Mesenchymal stem cell (in vitro differentiated cells and primary cell): ENCODE data around the gene ATP6AP2.

Experiments used
- DNase-seq: peaks from one replicate; pipeline ENCODE4 v3.0.0-alpha.2; 2013
- H2AFZ ChIP-seq: one replicate; pipeline ENCODE4 v1.6.1; 2013; ENCODE audit warnings: low read depth, mild to moderate bottlenecking, control low read depth, inconsistent platforms, low read length, moderate library complexity
- H2AK5ac ChIP-seq: 2 replicates; pipeline ENCODE4 v1.6.1; 2013; ENCODE audit warnings: low read length, moderate library complexity, mild to moderate bottlenecking, inconsistent platforms; ENCODE audit not compliant: severe bottlenecking
- H2BK120ac ChIP-seq: one replicate; pipeline ENCODE4 v1.6.1; 2013; ENCODE audit warnings: low read depth, mild to moderate bottlenecking, inconsistent platforms, low read length, moderate library complexity
- H2BK12ac ChIP-seq, 2 experiments: one replicate each; pipeline ENCODE4 v1.6.1; 2013; ENCODE audit warnings: inconsistent platforms in 2 of 2, low read length in 2 of 2, mild to moderate bottlenecking in 2 of 2, moderate library complexity in 2 of 2, control low read depth in 1 of 2
- H2BK15ac ChIP-seq: one replicate; pipeline ENCODE4 v1.6.1; 2013; ENCODE audit warnings: mild to moderate bottlenecking, low read depth, inconsistent platforms; ENCODE audit not compliant: poor library complexity, severe bottlenecking
- H2BK5ac ChIP-seq: 2 replicates; pipeline ENCODE4 v1.6.1; 2013; ENCODE audit warnings: low read depth, mild to moderate bottlenecking, low read length, control low read depth, inconsistent platforms; ENCODE audit not compliant: poor library complexity, severe bottlenecking
- H3K14ac ChIP-seq, 2 experiments: one replicate each; pipeline ENCODE4 v1.6.1; 2013; ENCODE audit warnings: inconsistent platforms in 2 of 2, low read length in 2 of 2, control low read depth in 1 of 2, mild to moderate bottlenecking in 1 of 2, moderate library complexity in 1 of 2
- H3K18ac ChIP-seq, 2 experiments: one replicate each; pipeline ENCODE4 v1.6.1; 2013; ENCODE audit warnings: inconsistent platforms in 2 of 2, low read length in 2 of 2, control low read depth in 1 of 2, low read depth in 1 of 2, mild to moderate bottlenecking in 1 of 2
- H3K23ac ChIP-seq, 2 experiments: one replicate each; pipeline ENCODE4 v1.6.1; 2013; ENCODE audit warnings: inconsistent platforms in 2 of 2, low read length in 2 of 2, mild to moderate bottlenecking in 2 of 2, moderate library complexity in 2 of 2, control low read depth in 1 of 2
- H3K27ac ChIP-seq: 2 replicates; pipeline ENCODE4 v1.5.1; 2013; ENCODE audit warnings: mild to moderate bottlenecking, moderate library complexity, low read length, control low read depth, inconsistent platforms; ENCODE audit not compliant: poor library complexity, severe bottlenecking
- H3K27me3 ChIP-seq, 2 experiments: 2 replicates each; pipeline versions ENCODE4 v1.6.1 to v1.7.0; 2013; ENCODE audit warnings: low read length in 2 of 2, mild to moderate bottlenecking in 2 of 2, moderate library complexity in 2 of 2, control low read depth in 1 of 2, inconsistent platforms in 1 of 2; ENCODE audit not compliant: control insufficient read depth in 1 of 2, insufficient read depth in 1 of 2
- H3K36me3 ChIP-seq, 2 experiments: 2 replicates each; pipeline versions ENCODE4 v1.6.1 to v1.7.0; 2013; ENCODE audit warnings: low read length in 2 of 2, control low read depth in 1 of 2, inconsistent platforms in 1 of 2, low read depth in 1 of 2, mild to moderate bottlenecking in 1 of 2; ENCODE audit not compliant: insufficient read depth in 2 of 2, control insufficient read depth in 1 of 2
- H3K4ac ChIP-seq, 2 experiments: one replicate each; pipeline ENCODE4 v1.6.1; 2013; ENCODE audit warnings: inconsistent platforms in 2 of 2, low read length in 2 of 2, mild to moderate bottlenecking in 2 of 2, moderate library complexity in 2 of 2, control low read depth in 1 of 2, low read depth in 1 of 2
- H3K4me1 ChIP-seq: 2 replicates; pipeline ENCODE4 v1.6.1; 2013; ENCODE audit warnings: low read depth, low read length, control low read depth; ENCODE audit not compliant: control insufficient read depth, insufficient read depth
- H3K4me2 ChIP-seq: 2 replicates; pipeline ENCODE4 v1.6.1; 2013; ENCODE audit warnings: low read length, mild to moderate bottlenecking, inconsistent platforms; ENCODE audit not compliant: poor library complexity, severe bottlenecking
- H3K4me3 ChIP-seq, 2 experiments: 2 replicates each; pipeline versions ENCODE4 v1.5.1 to v1.7.0; 2013; ENCODE audit warnings: low read length in 2 of 2, mild to moderate bottlenecking in 2 of 2, control low read depth in 1 of 2, low read depth in 1 of 2; ENCODE audit not compliant: insufficient read depth in 1 of 2
- H3K79me1 ChIP-seq: replicated peaks from 2 replicates; pipeline ENCODE4 v1.6.1; 2013; ENCODE audit warnings: mild to moderate bottlenecking, control low read depth, low read length, inconsistent platforms; ENCODE audit not compliant: poor library complexity, severe bottlenecking
- H3K9ac ChIP-seq: 2 replicates; pipeline ENCODE4 v1.7.0; 2013; ENCODE audit warnings: mild to moderate bottlenecking, low read length, moderate library complexity
- H3K9me3 ChIP-seq: 2 replicates; pipeline ENCODE4 v1.7.0; 2013; ENCODE audit warnings: mild to moderate bottlenecking, low read length; ENCODE audit not compliant: control insufficient read depth
- H4K8ac ChIP-seq: one replicate; pipeline ENCODE4 v1.6.1; 2013; ENCODE audit warnings: inconsistent platforms, mild to moderate bottlenecking, low read length, moderate library complexity
- H4K91ac ChIP-seq: one replicate; pipeline ENCODE4 v1.6.1; 2013; ENCODE audit warnings: mild to moderate bottlenecking, low read length, inconsistent platforms
- WGBS: methylation state at CpG from one replicate; pipeline ENCODE4 v1.1.7; 2013; ENCODE audit warnings: mixed read lengths; 5-methylcytosine and 5-hydroxymethylcytosine counted together

ATP6AP2 gene

GRCh38 chrX:40612511-40612910, 31.7 kb downstream of the ATP6AP2 start:
- H2AK5ac ChIP-seq = no peak overlapping the region
- no peak overlapping the region for H2BK120ac ChIP-seq
- no peak overlapping the region for H2BK15ac ChIP-seq
- no peak overlapping the region for H3K4ac ChIP-seq
- no peak overlapping the region for H4K8ac ChIP-seq
- peaks cover 0 to 38% of the 10 kb centered on the region in 2 experiments for H3K27me3 ChIP-seq
- no peak overlapping the region for H3K4me2 ChIP-seq
- no peak overlapping the region for H3K23ac ChIP-seq
- H3K9ac ChIP-seq = no peak overlapping the region
- DNase-seq = no peak
- no peaks in the 10 kb centered on the region for H3K9me3 ChIP-seq
- H2BK12ac ChIP-seq = no peak overlapping the region
- 92% methylated on average over 2 of the region's 4 CpGs for WGBS
- H3K27ac ChIP-seq = no peak overlapping the region
- H2BK5ac ChIP-seq = no peak overlapping the region
- no peak overlapping the region for H2AFZ ChIP-seq
- H3K4me3 ChIP-seq = no peak overlapping the region
- no peak overlapping the region for H3K14ac ChIP-seq
- H4K91ac ChIP-seq = no peak overlapping the region
- no peaks in the 10 kb centered on the region for H3K79me1 ChIP-seq
- H3K4me1 ChIP-seq = no peaks in the 10 kb centered on the region
- no peaks in the 10 kb centered on the region for H3K36me3 ChIP-seq
- H3K18ac ChIP-seq = no peak overlapping the region

- H3K23ac ChIP-seq = no peak overlapping the region
- no peak overlapping the region for H2BK120ac ChIP-seq
- no peak overlapping the region for H2BK15ac ChIP-seq
- H2BK12ac ChIP-seq = no peak overlapping the region
- no peak overlapping the region for H4K8ac ChIP-seq
- no peaks in the 10 kb centered on the region for H3K36me3 ChIP-seq
- H3K27ac ChIP-seq = no peak overlapping the region
- H3K4me3 ChIP-seq = no peak overlapping the region
- no peak overlapping the region for H3K14ac ChIP-seq
- H3K9ac ChIP-seq = no peak overlapping the region
- H3K18ac ChIP-seq = no peak overlapping the region
- DNase-seq = no peak
- peaks cover 0 to 32% of the 10 kb centered on the region in 2 experiments for H3K27me3 ChIP-seq
- H3K9me3 ChIP-seq = no peaks in the 10 kb centered on the region
- no peak overlapping the region for H3K4ac ChIP-seq
- no peak overlapping the region for H2AK5ac ChIP-seq
- no peak overlapping the region for H2BK5ac ChIP-seq
- WGBS = 75% methylated on average over 4 of the region's 9 CpGs
- H3K79me1 ChIP-seq = no peaks in the 10 kb centered on the region
- H2AFZ ChIP-seq = no peak overlapping the region
- no peak overlapping the region for H3K4me2 ChIP-seq
- H4K91ac ChIP-seq = no peak overlapping the region
- no peaks in the 10 kb centered on the region for H3K4me1 ChIP-seq
Observed at GRCh38 chrX:40615976-40616375, 35.2 kb downstream of the ATP6AP2 start.

- Histone ChIP-seq H4K91ac (no peak overlapping the region), H2BK15ac (no peak overlapping the region), H3K14ac (no peak overlapping the region), H3K4ac (no peak overlapping the region), H2AK5ac (no peak overlapping the region), H4K8ac (no peak overlapping the region), H3K9ac (no peak overlapping the region), H2BK12ac (no peak overlapping the region), H3K9me3 (no peaks in the 10 kb centered on the region), H3K23ac (no peak overlapping the region), H3K27me3 (peaks cover 0 to 36% of the 10 kb centered on the region in 2 experiments), H3K79me1 (no peaks in the 10 kb centered on the region), H3K18ac (no peak overlapping the region), H2BK120ac (no peak overlapping the region), H3K36me3 (no peaks in the 10 kb centered on the region), H2BK5ac (no peak overlapping the region), H3K4me3 (no peak overlapping the region), H3K4me2 (no peak overlapping the region), H3K4me1 (no peaks in the 10 kb centered on the region), H2AFZ (no peak overlapping the region), H3K27ac (no peak overlapping the region)
- WGBS = 91% methylated on average over 6 of the region's 7 CpGs
- no peak for DNase-seq
Observed at GRCh38 chrX:40617566-40617965, 36.8 kb downstream of the ATP6AP2 start.

- Histone ChIP-seq H2AK5ac (no peak overlapping the region), H3K27me3 (peaks cover 0 to 54% of the 10 kb centered on the region in 2 experiments), H3K36me3 (peaks cover 3 to 4% of the 10 kb centered on the region in 2 experiments), H3K18ac (no peak overlapping the region), H4K91ac (no peak overlapping the region), H2BK5ac (no peak overlapping the region), H3K23ac (no peak overlapping the region), H2BK12ac (no peak overlapping the region), H3K79me1 (no peaks in the 10 kb centered on the region), H3K4ac (no peak overlapping the region), H3K4me3 (no peak overlapping the region), H3K9ac (no peak overlapping the region), H2BK15ac (no peak overlapping the region), H3K9me3 (peaks cover 3% of the 10 kb centered on the region), H3K14ac (no peak overlapping the region), H3K4me1 (no peaks in the 10 kb centered on the region), H3K27ac (no peak overlapping the region), H3K4me2 (no peak overlapping the region), H4K8ac (no peak overlapping the region), H2AFZ (no peak overlapping the region), H2BK120ac (no peak overlapping the region)
- DNase-seq = no peak
- WGBS = 69% methylated on average over 18 of the region's 18 CpGs
Observed at GRCh38 chrX:40622479-40623138, 41.8 kb downstream of the ATP6AP2 start.
